Colonic mucosa (tissue), 4 donors: ENCODE measurements around the gene R3HDM2. TPM values are rescaled to one million over a fixed set of nuclear protein-coding genes. Genes with fewer than 3 reads are reported as not detected.

ENCODE experiments used
- DNase-seq: peaks from one replicate; pipeline ENCODE4 v3.0.0-alpha.2; 2020
- H3K27ac ChIP-seq: fragments of 200-600 bp; one replicate; pipeline ENCODE4 v1.8.0; 2021
- H3K27me3 ChIP-seq: fragments of 200-600 bp; one replicate; pipeline ENCODE4 v1.8.0; 2021
- H3K36me3 ChIP-seq: fragments of 200-600 bp; one replicate; pipeline ENCODE4 v1.8.0; 2021
- H3K4me1 ChIP-seq: fragments of 200-600 bp; one replicate; pipeline ENCODE4 v1.8.0; 2021; ENCODE audit warnings: mild to moderate bottlenecking
- H3K4me3 ChIP-seq: fragments of 200-600 bp; one replicate; pipeline ENCODE4 v1.8.0; 2021
- H3K9ac ChIP-seq, 2 donors: one replicate each; pipeline ENCODE4 v1.7.0; 2013; ENCODE audit warnings: control low read depth in 2 of 2, low read depth in 2 of 2, low read length in 2 of 2
- H3K9me3 ChIP-seq: fragments of 200-600 bp; one replicate; pipeline ENCODE4 v1.8.0; 2021
- CTCF ChIP-seq: fragments of 200-600 bp; IDR thresholded peaks from one replicate; pipeline ENCODE4 v1.8.0; 2022; ENCODE audit warnings: antibody characterized with exemption, mild to moderate bottlenecking
- intact Hi-C: fragments of 100-400 bp; cut with DNase I; formaldehyde crosslinking; loops from one replicate; pipeline ENCODE4 v1.14.1; 2022
- total RNA-seq, 2 donors: library from RNA; stranded (reverse); fragmentation: NEBNext Ultra II Directional in 1 of 2; extraction: Animal tissue kit (Norgen Biotek cat#: 25700) in 1 of 2; gene quantifications; one replicate each; pipeline ENCODE4 v1.2.1, GENCODE V29; 2021
- donor health status: healthy.
- donor health status: DM: no; HTN: no; CAD: no.
- donor health status: DM: no; HTN: no; CAD: no.

The R3HDM2 gene
- total RNA-seq, 2 donors from 2014 or later, result 41.0 to 60.4 TPM

GRCh38 chr12:57250956-57251355 lies 179.9 kb downstream of the R3HDM2 start, which contains the start of gene STAC3:
Gene STAC3, minus strand, starts transcription at chr12:57251187. Its CDS starts 1,551 bp downstream, at chr12:57249636.
- no peak for DNase-seq

GRCh38 chr12:57250541-57250940 lies 180.3 kb downstream of the R3HDM2 start:
- no peak overlapping the region for H3K4me3 ChIP-seq
- no peak for DNase-seq
- no peaks in the 10 kb centered on the region for H3K27me3 ChIP-seq
- H3K36me3 ChIP-seq, result no peaks in the 10 kb centered on the region
- intact Hi-C loops, result no loop called here
- no peak overlapping the region for H3K9ac ChIP-seq
- no peak for TF ChIP-seq CTCF
- H3K4me1 ChIP-seq, result no peaks in the 10 kb centered on the region
- H3K9me3 ChIP-seq, result no peaks in the 10 kb centered on the region
- H3K27ac ChIP-seq, result no peak overlapping the region

More at GRCh38 chr12:57250956-57251355, 179.9 kb downstream of the R3HDM2 start, which contains the start of gene STAC3:
- H3K4me3 ChIP-seq, result no peak within 1 kb of the TSS
- intact Hi-C loops, result no loop called here
- no peaks in the 10 kb centered on the region for H3K36me3 ChIP-seq
- no peaks in the 10 kb centered on the region for H3K9me3 ChIP-seq
- no peaks in the 10 kb centered on the region for H3K27me3 ChIP-seq
- H3K4me1 ChIP-seq, result no peaks in the 10 kb centered on the region
- no peak within 1 kb of the TSS for H3K27ac ChIP-seq
- H3K9ac ChIP-seq, result no peak within 1 kb of the TSS
- no peak for TF ChIP-seq CTCF

- no peak for DNase-seq
- no peak overlapping the region for H3K9ac ChIP-seq
- H3K27ac ChIP-seq, result no peak overlapping the region
- intact Hi-C loops, result no loop called here
- TF ChIP-seq CTCF, result no peak
- no peaks in the 10 kb centered on the region for H3K9me3 ChIP-seq
- no peak overlapping the region for H3K4me3 ChIP-seq
- no peaks in the 10 kb centered on the region for H3K36me3 ChIP-seq
- H3K27me3 ChIP-seq, result no peaks in the 10 kb centered on the region
- no peaks in the 10 kb centered on the region for H3K4me1 ChIP-seq
Measured at GRCh38 chr12:57248934-57249742, 181.7 kb downstream of the R3HDM2 start.

- no peaks in the 10 kb centered on the region for H3K9me3 ChIP-seq
- H3K27me3 ChIP-seq, result peaks cover 15% of the 10 kb centered on the region
- no peaks in the 10 kb centered on the region for H3K36me3 ChIP-seq
- DNase-seq, result no peak
- no peak for TF ChIP-seq CTCF
- peaks cover 13% of the 10 kb centered on the region for H3K4me1 ChIP-seq
- H3K9ac ChIP-seq, result no peak overlapping the region
- intact Hi-C loops, result no loop called here
- no peak overlapping the region for H3K4me3 ChIP-seq
- no peak overlapping the region for H3K27ac ChIP-seq
Measured at GRCh38 chr12:57247041-57247440, 183.8 kb downstream of the R3HDM2 start.

GRCh38 chr12:57244312-57244696 lies 186.5 kb downstream of the R3HDM2 start:
- Histone ChIP-seq H3K36me3 (no peaks in the 10 kb centered on the region), H3K9me3 (no peaks in the 10 kb centered on the region), H3K4me1 (peaks cover 28% of the 10 kb centered on the region), H3K9ac (peak overlapping the region in 1 of 2 donors; percentile 24), H3K4me3 (no peak overlapping the region), H3K27me3 (peaks cover 42% of the 10 kb centered on the region), H3K27ac (no peak overlapping the region)
- intact Hi-C loops, result no loop called here
- no peak for TF ChIP-seq CTCF
- DNase-seq, result no peak
